SH-SY5Y (cell line): ENCODE results near the gene TNIK.

Experiments
- GATA2 ChIP-seq: IDR thresholded peaks from 2 replicates; pipeline ENCODE4 v1.6.1; 2011; ENCODE audit warnings: mild to moderate bottlenecking, low read depth, low read length
- GATA3 ChIP-seq: IDR thresholded peaks from 2 replicates; pipeline ENCODE4 v1.6.1; 2011; ENCODE audit warnings: low read depth, mild to moderate bottlenecking, low read length, moderate library complexity

DNA sequence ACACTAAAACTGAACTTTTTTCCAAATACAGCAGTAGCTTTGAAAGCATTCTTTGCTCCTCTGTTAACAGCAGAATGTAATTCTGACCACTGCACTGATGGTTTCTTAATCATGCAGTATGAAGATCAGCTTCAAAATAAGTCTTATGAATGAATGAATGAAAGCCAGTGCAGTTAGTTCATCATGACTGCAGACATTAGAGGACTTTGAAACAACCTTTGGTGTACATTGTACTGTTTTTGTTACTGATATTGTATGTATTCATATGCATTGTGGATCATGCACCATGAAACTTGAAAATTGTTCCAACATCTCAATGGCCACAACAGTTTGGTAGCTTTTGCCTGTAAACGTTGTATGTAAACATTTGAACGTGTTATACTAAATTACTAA lies 1.3 kb upstream of the TNIK start:
- TF ChIP-seq GATA2, result no peak
- no peak for TF ChIP-seq GATA3
